Fibroblast of mammary gland (primary cell): Measurements from ENCODE around the gene WDR7.

ENCODE experiments used
- DNase-seq: peaks from one replicate; pipeline ENCODE4 v3.0.0-alpha.2; 2010; ENCODE audit warnings: low read depth
- H3K4me3 ChIP-seq: 2 replicates; pipeline ENCODE4 v1.5.1; 2011; ENCODE audit warnings: low read depth, mild to moderate bottlenecking, low read length, moderate library complexity; ENCODE audit not compliant: control insufficient read depth
- TF ChIP-seq, protein P1 (sequence below): conservative IDR thresholded peaks from 2 replicates; pipeline ENCODE4 v1.5.1; 2011; ENCODE audit warnings: low read depth, low read length, inconsistent platforms; ENCODE audit not compliant: control insufficient read depth, insufficient read depth

WDR7 gene

GRCh38 chr18:56977771-56978170, 326.6 kb downstream of the WDR7 start:
- no peak overlapping the region for H3K4me3 ChIP-seq
- no peak for DNase-seq
- TF ChIP-seq, protein P1, sequence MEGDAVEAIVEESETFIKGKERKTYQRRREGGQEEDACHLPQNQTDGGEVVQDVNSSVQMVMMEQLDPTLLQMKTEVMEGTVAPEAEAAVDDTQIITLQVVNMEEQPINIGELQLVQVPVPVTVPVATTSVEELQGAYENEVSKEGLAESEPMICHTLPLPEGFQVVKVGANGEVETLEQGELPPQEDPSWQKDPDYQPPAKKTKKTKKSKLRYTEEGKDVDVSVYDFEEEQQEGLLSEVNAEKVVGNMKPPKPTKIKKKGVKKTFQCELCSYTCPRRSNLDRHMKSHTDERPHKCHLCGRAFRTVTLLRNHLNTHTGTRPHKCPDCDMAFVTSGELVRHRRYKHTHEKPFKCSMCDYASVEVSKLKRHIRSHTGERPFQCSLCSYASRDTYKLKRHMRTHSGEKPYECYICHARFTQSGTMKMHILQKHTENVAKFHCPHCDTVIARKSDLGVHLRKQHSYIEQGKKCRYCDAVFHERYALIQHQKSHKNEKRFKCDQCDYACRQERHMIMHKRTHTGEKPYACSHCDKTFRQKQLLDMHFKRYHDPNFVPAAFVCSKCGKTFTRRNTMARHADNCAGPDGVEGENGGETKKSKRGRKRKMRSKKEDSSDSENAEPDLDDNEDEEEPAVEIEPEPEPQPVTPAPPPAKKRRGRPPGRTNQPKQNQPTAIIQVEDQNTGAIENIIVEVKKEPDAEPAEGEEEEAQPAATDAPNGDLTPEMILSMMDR = no peak

DNA sequence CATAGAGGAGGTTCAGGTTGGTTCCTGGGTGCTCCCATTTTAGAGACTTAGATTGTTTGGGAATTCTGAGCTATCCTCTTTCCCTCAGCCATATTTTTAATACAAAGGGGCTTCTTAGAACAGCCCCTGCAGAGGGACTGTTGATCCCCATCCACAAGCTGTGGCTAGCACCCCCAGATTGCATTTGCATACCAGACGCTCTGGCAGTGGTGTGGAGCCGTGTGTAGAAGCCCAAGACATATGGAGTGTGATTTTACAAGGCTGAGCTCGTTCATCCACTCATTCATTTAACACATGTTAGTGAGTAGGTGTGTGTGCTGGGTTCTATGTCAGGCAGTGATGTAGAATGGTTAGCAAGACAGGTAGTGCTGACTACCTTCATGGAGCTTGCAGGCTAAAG, 329.0 kb downstream of the WDR7 start:
- TF ChIP-seq, protein P1 = no peak
- no peak overlapping the region for H3K4me3 ChIP-seq
- no peak for DNase-seq

GRCh38 chr18:56982766-56983165, 331.6 kb downstream of the WDR7 start:
- no peak overlapping the region for H3K4me3 ChIP-seq
- TF ChIP-seq, protein P1 = no peak
- no peak for DNase-seq

- no peak for DNase-seq
- TF ChIP-seq, protein P1 = no peak
Measured at GRCh38 chr18:56983275-56983992, 332.3 kb downstream of the WDR7 start.

DNA sequence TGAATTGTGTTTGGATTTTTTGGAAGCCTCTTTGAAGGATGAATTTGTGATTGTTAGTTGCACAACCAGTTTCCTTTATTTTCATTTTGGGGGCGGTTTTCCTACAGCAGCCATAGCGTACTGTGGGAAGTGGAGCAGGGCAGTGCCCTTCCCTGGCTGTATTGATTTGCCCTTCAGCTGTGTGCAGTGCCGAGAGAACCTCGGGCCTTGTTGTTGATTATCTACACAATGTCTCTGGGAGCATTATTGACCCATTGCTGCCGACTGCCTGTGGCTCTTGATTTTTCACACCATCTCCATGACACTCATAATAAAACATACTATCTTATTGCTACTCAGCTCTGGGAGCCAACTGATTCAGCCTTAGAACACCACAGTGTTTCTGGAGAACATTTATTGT, 333.6 kb downstream of the WDR7 start:
- H3K4me3 ChIP-seq = no peak overlapping the region
- no peak for DNase-seq
- TF ChIP-seq, protein P1 = no peak

More at GRCh38 chr18:56983275-56983992, 332.3 kb downstream of the WDR7 start:
- H3K4me3 ChIP-seq = no peak overlapping the region

GRCh38 chr18:56986829-56987228, 335.7 kb downstream of the WDR7 start:
- no peak for DNase-seq
- TF ChIP-seq, protein P1 = no peak
- no peak overlapping the region for H3K4me3 ChIP-seq
